ENCODE measurements around the gene ARPP19. TPM values are rescaled to one million over a fixed set of nuclear protein-coding genes. Genes with fewer than 3 reads are reported as not detected.

ARPP19 gene
- polyA plus RNA-seq, 1 experiment: 29.3 TPM

DNA sequence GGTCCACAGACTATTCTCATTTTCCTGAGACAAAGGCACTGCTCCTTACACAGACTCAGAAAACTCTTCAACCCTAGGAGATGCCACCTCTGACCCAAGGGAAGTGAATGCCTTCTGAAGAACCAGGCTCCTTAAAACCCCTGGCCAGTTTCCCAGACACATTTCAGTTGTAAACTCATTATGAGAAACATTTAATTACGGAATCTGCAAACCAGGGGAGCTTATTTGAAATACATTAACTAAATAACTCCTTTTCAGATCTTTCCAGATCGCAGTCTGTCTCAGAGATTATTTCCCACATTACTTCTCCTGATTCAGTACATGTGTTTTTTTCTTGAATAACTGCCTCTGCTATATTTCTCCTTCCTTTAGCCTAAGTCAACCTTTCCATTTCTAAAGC, 57.7 kb downstream of the ARPP19 start:
- no peak overlapping the region for H3K4me3 ChIP-seq (ENCODE audit: low read depth, low read length)
- H3K36me3 ChIP-seq (ENCODE audit: control insufficient read depth, insufficient read depth, low read length): no peaks in the 10 kb centered on the region
- ChIA-PET POLR2A (no interaction called here), CTCF (no interaction called here)
- DNase-seq (ENCODE audit: low read depth): no peak
- TF ChIP-seq, protein P1, sequence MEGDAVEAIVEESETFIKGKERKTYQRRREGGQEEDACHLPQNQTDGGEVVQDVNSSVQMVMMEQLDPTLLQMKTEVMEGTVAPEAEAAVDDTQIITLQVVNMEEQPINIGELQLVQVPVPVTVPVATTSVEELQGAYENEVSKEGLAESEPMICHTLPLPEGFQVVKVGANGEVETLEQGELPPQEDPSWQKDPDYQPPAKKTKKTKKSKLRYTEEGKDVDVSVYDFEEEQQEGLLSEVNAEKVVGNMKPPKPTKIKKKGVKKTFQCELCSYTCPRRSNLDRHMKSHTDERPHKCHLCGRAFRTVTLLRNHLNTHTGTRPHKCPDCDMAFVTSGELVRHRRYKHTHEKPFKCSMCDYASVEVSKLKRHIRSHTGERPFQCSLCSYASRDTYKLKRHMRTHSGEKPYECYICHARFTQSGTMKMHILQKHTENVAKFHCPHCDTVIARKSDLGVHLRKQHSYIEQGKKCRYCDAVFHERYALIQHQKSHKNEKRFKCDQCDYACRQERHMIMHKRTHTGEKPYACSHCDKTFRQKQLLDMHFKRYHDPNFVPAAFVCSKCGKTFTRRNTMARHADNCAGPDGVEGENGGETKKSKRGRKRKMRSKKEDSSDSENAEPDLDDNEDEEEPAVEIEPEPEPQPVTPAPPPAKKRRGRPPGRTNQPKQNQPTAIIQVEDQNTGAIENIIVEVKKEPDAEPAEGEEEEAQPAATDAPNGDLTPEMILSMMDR (IDR thresholded peaks at IDR 0.05; ENCODE audit: insufficient read depth, low read depth, low read length): no peak
- H3K27me3 ChIP-seq (ENCODE audit: control insufficient read depth, insufficient read depth, low read length): no peaks in the 10 kb centered on the region

DNA sequence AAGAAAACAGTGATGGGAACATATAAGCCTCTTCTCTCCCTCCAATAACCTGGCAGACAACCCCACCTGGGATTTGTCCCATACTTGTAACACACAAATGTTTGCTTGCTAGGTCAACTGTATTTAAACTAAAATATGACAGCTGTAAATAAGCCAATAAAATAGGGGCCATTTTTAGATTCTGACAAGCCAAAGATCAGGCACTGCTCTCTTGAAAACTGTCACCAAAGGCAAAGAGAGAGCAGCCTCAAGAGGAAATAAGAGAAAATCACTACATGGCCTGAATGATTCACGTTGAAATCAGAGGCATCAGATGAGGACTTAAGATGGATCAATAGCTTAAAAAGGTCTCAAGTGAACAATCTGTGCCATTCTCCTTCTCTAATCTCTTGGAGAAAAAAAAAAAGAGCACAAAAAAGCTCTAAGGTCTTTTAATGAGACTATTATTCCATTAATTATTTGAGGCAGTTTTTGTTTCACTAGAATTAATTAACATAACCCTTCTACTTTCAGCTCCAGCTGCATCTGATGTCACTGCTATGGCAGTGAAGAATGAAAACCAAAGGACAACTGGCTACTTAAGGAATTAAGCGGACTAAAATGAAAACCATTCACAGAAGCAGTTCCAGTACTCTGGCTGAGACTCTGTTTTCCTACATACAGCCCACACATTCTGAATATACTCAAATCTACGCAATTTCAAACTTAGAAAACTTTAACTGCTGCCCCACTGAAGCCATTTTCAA, 59.2 kb downstream of the ARPP19 start:
- TF ChIP-seq, protein P1 (IDR thresholded peaks at IDR 0.05; ENCODE audit: insufficient read depth, low read depth, low read length): no peak
- Histone ChIP-seq H3K4me3 (ENCODE audit: low read depth, low read length) (no peak overlapping the region), H3K36me3 (ENCODE audit: control insufficient read depth, insufficient read depth, low read length) (no peaks in the 10 kb centered on the region), H3K27me3 (ENCODE audit: control insufficient read depth, insufficient read depth, low read length) (no peaks in the 10 kb centered on the region)
- ChIA-PET POLR2A (no interaction called here), CTCF (interaction anchor here (0.5 to 0.7 kb wide), 2 partner anchors 9 to 204 kb away, joined by 3 to 5 read pairs; no protein-coding TSS in a partner anchor)
- DNase-seq (ENCODE audit: low read depth): no peak

DNA sequence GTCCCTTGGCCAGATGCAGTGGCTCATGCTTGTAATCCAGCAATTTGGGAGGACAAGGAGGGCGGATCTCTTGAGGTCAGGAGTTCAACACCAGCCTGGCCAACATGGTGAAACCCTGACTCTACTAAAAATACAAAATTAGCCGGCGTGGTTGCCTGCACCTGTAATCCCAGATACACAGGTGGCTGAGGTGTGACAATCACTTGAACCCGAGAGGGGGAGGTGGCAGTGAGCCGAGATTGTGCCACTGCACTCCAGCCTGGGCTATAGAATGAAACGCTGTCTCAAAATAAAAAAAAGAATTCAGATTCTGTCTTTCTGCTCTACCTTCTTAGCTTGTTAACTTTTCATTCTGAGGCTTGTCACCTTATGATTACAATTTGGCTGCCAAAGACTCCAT, 62.3 kb downstream of the ARPP19 start:
- POLR2A ChIA-PET: interaction anchor here (0.6 kb wide), 1 partner anchor 24 kb away, joined by 3 read pairs; no protein-coding TSS in a partner anchor
- H3K36me3 ChIP-seq (ENCODE audit: control insufficient read depth, insufficient read depth, low read length): no peaks in the 10 kb centered on the region
- TF ChIP-seq, protein P1 (IDR thresholded peaks at IDR 0.05; ENCODE audit: insufficient read depth, low read depth, low read length): no peak
- H3K4me3 ChIP-seq (ENCODE audit: low read depth, low read length): no peak overlapping the region
- DNase-seq (ENCODE audit: low read depth): no peak
- no peaks in the 10 kb centered on the region for H3K27me3 ChIP-seq (ENCODE audit: control insufficient read depth, insufficient read depth, low read length)
- CTCF ChIA-PET: interaction anchor here (0.7 to 1.8 kb wide), 3 partner anchors 10 to 41 kb away, joined by 3 to 4 read pairs (median 3); no protein-coding TSS in a partner anchor

DNA sequence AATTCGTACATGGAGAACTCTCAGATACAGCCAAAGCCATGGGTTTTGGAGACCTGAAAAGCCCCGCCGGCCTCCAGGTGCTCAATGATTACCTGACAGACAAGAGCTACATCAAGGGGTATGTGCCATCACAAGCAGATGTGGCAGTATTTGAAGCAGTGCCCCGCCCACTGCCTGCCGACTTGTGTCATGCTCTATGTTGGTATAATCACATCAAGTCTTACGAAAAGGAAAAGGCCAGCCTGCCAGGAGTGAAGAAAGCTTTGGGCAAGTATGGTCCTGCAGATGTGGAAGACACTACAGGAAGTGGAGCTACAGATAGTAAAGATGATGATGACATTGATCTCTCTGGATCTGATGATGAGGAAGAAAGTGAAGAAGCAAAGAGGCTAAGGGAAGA, 63.7 kb downstream of the ARPP19 start:
- H3K36me3 ChIP-seq (ENCODE audit: control insufficient read depth, insufficient read depth, low read length): no peaks in the 10 kb centered on the region
- CTCF ChIA-PET: no interaction called here
- DNase-seq (ENCODE audit: low read depth): no peak
- TF ChIP-seq, protein P1 (IDR thresholded peaks at IDR 0.05; ENCODE audit: insufficient read depth, low read depth, low read length): no peak
- H3K27me3 ChIP-seq (ENCODE audit: control insufficient read depth, insufficient read depth, low read length): no peaks in the 10 kb centered on the region
- no peak overlapping the region for H3K4me3 ChIP-seq (ENCODE audit: low read depth, low read length)
- POLR2A ChIA-PET: no interaction called here

DNA sequence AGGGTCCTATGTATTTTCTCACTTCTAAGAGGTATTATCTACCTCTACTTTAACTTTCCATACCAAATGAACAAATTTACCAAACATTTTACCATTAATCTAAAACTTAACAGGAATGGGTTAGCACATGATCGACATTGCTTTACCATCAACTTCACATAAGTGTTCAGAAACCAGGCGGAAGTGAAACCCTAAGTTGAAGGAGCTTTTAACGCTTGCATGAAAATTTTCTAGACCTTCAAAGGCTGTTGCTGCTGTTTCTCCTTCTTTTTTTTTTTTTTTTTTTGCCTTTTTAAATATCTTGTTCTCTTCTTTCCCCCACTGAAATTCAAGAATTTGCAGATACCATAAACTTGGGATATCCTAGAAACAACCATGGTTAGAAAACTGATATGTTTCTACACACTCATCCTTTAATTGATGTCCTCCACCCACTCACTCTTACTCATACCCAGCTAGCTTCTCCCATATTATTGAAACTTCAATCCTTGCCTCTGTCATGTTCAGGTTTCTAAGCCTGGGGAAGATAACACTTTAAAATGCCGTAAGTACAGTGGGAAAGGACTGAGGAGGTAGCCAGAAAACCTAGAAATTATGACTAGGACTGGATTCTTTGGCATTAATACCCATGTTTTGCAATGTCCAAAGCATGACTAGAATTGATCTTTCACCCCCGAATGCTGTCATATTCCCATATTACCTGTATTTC, 64.9 kb downstream of the ARPP19 start:
- no peak for DNase-seq (ENCODE audit: low read depth)
- H3K27me3 ChIP-seq (ENCODE audit: control insufficient read depth, insufficient read depth, low read length): no peaks in the 10 kb centered on the region
- TF ChIP-seq, protein P1 (IDR thresholded peaks at IDR 0.05; ENCODE audit: insufficient read depth, low read depth, low read length): no peak
- CTCF ChIA-PET: no interaction called here
- no peaks in the 10 kb centered on the region for H3K36me3 ChIP-seq (ENCODE audit: control insufficient read depth, insufficient read depth, low read length)
- POLR2A ChIA-PET: no interaction called here
- H3K4me3 ChIP-seq (ENCODE audit: low read depth, low read length): no peak overlapping the region

All from BJ (cell line).